Astrocyte (in vitro differentiated cells and primary cell): ENCODE measurements around the gene GSKIP. TPM values are rescaled to one million over a fixed set of nuclear protein-coding genes. Genes with fewer than 3 reads are reported as not detected.

ENCODE experiments used
- DNase-seq: peaks from one replicate; pipeline ENCODE4 v3.0.0-alpha.2; 2010; ENCODE audit warnings: low read depth
- FAIRE-seq: peaks from 2 replicates; lab custom pipeline; 2011; peaks lifted over from hg19 to GRCh38; lab: Jason Lieb, UNC
- H2AFZ ChIP-seq: 2 replicates; pipeline ENCODE4 v1.6.0; 2012; ENCODE audit warnings: low read depth, low read length, inconsistent platforms
- H3K27ac ChIP-seq: 2 replicates; pipeline ENCODE4 v1.5.1; 2011; ENCODE audit warnings: low read depth, low read length, inconsistent platforms
- H3K27me3 ChIP-seq: 2 replicates; pipeline ENCODE4 v1.6.0; 2011; ENCODE audit warnings: low read length, inconsistent platforms; ENCODE audit not compliant: insufficient read depth
- H3K36me3 ChIP-seq: 2 replicates; pipeline ENCODE4 v1.5.1; 2011; ENCODE audit warnings: low read length, inconsistent platforms; ENCODE audit not compliant: insufficient read depth
- H3K4me1 ChIP-seq: 2 replicates; pipeline ENCODE4 v1.5.1; 2011; ENCODE audit warnings: low read length, inconsistent platforms; ENCODE audit not compliant: insufficient read depth
- H3K4me2 ChIP-seq: 2 replicates; pipeline ENCODE4 v1.6.0; 2012; ENCODE audit warnings: low read length, inconsistent platforms
- H3K4me3 ChIP-seq: 2 replicates; pipeline ENCODE4 v1.5.1; 2011; ENCODE audit warnings: low read depth, mild to moderate bottlenecking, low read length, inconsistent platforms; ENCODE audit not compliant: insufficient read depth
- H3K79me2 ChIP-seq: 2 replicates; pipeline ENCODE4 v1.6.0; 2012; ENCODE audit warnings: mild to moderate bottlenecking, low read length, inconsistent platforms; ENCODE audit not compliant: insufficient read depth
- H3K9ac ChIP-seq: 2 replicates; pipeline ENCODE4 v1.6.0; 2012; ENCODE audit warnings: mild to moderate bottlenecking, low read length, inconsistent platforms
- H3K9me3 ChIP-seq: 2 replicates; pipeline ENCODE4 v1.5.1; 2012; ENCODE audit warnings: low read depth, mild to moderate bottlenecking, low read length, inconsistent platforms; ENCODE audit not compliant: insufficient read depth
- H4K20me1 ChIP-seq: 2 replicates; pipeline ENCODE4 v1.6.0; 2012; ENCODE audit warnings: low read length, inconsistent platforms; ENCODE audit not compliant: insufficient read depth
- H3K27ac Mint-ChIP-seq: one replicate; pipeline ENCODE4 v1.8.0; 2021; ENCODE audit warnings: mild to moderate bottlenecking, mixed read lengths; ENCODE audit not compliant: unreplicated experiment
- H3K27me3 Mint-ChIP-seq: one replicate; pipeline ENCODE4 v1.8.0; 2021; ENCODE audit warnings: low read depth, mixed read lengths; ENCODE audit not compliant: unreplicated experiment
- H3K36me3 Mint-ChIP-seq: one replicate; pipeline ENCODE4 v1.8.0; 2021; ENCODE audit warnings: low read depth, mixed read lengths; ENCODE audit not compliant: unreplicated experiment
- H3K4me1 Mint-ChIP-seq: one replicate; pipeline ENCODE4 v1.8.0; 2021; ENCODE audit warnings: low read depth, mixed read lengths; ENCODE audit not compliant: unreplicated experiment
- H3K4me3 Mint-ChIP-seq: one replicate; pipeline ENCODE4 v1.8.0; 2021; ENCODE audit warnings: mild to moderate bottlenecking, moderate library complexity, mixed read lengths; ENCODE audit not compliant: unreplicated experiment
- H3K9me3 Mint-ChIP-seq: one replicate; pipeline ENCODE4 v1.8.0; 2021; ENCODE audit warnings: mild to moderate bottlenecking, mixed read lengths; ENCODE audit not compliant: unreplicated experiment
- EZH2 ChIP-seq: IDR thresholded peaks from 2 replicates; pipeline ENCODE4 v1.6.1; 2012; ENCODE audit warnings: mild to moderate bottlenecking, low read length, inconsistent platforms; ENCODE audit not compliant: insufficient read depth
- total RNA-seq: library from RNA; stranded (reverse); gene quantifications from 2 replicates; pipeline ENCODE4 v1.2.1, GENCODE V29; 2021
- TF ChIP-seq, protein P1 (sequence below): IDR thresholded peaks from 2 replicates; pipeline ENCODE4 v1.5.1; 2011; ENCODE audit warnings: low read depth, mild to moderate bottlenecking, inconsistent platforms, low read length, moderate library complexity; ENCODE audit not compliant: insufficient read depth

GSKIP gene
- total RNA-seq, 1 donor from 2014 or later, result 22.7 TPM

DNA sequence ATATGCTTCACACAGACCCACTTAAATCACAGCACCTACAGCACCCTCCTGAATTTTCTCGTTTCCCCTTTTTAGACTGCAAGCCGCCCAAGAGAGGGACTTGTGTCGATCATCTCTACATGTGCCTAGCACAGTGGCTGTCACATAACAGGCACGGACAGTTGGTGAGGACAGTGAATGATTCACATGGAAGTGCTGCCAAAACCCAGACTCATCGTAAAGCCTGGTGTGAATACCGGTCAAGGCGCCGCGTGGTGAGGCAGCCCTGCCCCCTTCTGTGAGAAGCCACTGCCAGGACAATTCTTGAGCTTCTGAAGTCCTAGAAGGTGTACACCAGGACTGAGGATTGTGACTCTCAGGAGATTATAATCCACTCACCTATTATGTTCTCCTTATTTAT, 44.5 kb upstream of the GSKIP start:
- Histone ChIP-seq H3K36me3 (peaks cover 13% of the 10 kb centered on the region), H3K9me3 (no peaks in the 10 kb centered on the region), H3K4me3 (no peak overlapping the region), H2AFZ (no peak overlapping the region), H3K27me3 (no peaks in the 10 kb centered on the region), H3K9ac (no peak overlapping the region), H3K79me2 (no peaks in the 10 kb centered on the region), H3K4me2 (no peak overlapping the region), H3K27ac (no peak overlapping the region), H4K20me1 (no peaks in the 10 kb centered on the region), H3K4me1 (no peaks in the 10 kb centered on the region)
- no peak for TF ChIP-seq EZH2
- TF ChIP-seq, protein P1, sequence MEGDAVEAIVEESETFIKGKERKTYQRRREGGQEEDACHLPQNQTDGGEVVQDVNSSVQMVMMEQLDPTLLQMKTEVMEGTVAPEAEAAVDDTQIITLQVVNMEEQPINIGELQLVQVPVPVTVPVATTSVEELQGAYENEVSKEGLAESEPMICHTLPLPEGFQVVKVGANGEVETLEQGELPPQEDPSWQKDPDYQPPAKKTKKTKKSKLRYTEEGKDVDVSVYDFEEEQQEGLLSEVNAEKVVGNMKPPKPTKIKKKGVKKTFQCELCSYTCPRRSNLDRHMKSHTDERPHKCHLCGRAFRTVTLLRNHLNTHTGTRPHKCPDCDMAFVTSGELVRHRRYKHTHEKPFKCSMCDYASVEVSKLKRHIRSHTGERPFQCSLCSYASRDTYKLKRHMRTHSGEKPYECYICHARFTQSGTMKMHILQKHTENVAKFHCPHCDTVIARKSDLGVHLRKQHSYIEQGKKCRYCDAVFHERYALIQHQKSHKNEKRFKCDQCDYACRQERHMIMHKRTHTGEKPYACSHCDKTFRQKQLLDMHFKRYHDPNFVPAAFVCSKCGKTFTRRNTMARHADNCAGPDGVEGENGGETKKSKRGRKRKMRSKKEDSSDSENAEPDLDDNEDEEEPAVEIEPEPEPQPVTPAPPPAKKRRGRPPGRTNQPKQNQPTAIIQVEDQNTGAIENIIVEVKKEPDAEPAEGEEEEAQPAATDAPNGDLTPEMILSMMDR, result no peak
- DNase-seq, result no peak
- Mint-ChIP-seq H3K27me3 (no peaks in the 10 kb centered on the region), H3K4me3 (no peak overlapping the region), H3K9me3 (no peaks in the 10 kb centered on the region), H3K4me1 (no peaks in the 10 kb centered on the region), H3K27ac (no peak overlapping the region), H3K36me3 (peaks cover 9% of the 10 kb centered on the region)
- FAIRE-seq, result no peak

DNA sequence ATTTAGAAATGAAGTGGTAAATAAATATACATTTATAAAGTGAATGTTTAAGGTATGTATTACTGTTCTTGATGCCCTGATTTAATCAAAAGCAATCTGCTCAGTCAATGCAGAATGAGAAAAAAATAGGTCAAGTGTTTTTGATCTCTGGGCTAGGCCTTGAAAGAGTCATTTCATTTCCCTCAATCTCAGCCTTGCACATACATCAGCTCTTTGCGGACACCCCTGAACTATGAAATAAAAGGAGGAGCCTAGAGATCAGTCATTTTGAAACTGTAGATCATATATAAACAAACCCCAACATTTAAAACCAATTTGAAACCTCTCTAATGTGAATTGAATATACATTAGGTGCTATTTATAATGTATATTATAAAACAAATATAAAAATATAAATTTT, 42.7 kb upstream of the GSKIP start:
- no peaks in the 10 kb centered on the region for H3K79me2 ChIP-seq
- H3K27me3 Mint-ChIP-seq, result no peaks in the 10 kb centered on the region
- no peak overlapping the region for H3K27ac ChIP-seq
- H3K4me1 ChIP-seq, result no peaks in the 10 kb centered on the region
- no peaks in the 10 kb centered on the region for H3K4me1 Mint-ChIP-seq
- no peak for TF ChIP-seq EZH2
- TF ChIP-seq, protein P1, result no peak
- no peaks in the 10 kb centered on the region for H3K27me3 ChIP-seq
- peaks cover 6% of the 10 kb centered on the region for H3K36me3 Mint-ChIP-seq
- no peaks in the 10 kb centered on the region for H3K9me3 Mint-ChIP-seq
- H3K4me3 Mint-ChIP-seq, result no peak overlapping the region
- H3K36me3 ChIP-seq, result peaks cover 21% of the 10 kb centered on the region
- H2AFZ ChIP-seq, result no peak overlapping the region
- H3K4me3 ChIP-seq, result no peak overlapping the region
- FAIRE-seq, result no peak
- H3K9me3 ChIP-seq, result no peaks in the 10 kb centered on the region
- DNase-seq, result no peak
- H4K20me1 ChIP-seq, result no peaks in the 10 kb centered on the region
- H3K9ac ChIP-seq, result no peak overlapping the region
- no peak overlapping the region for H3K27ac Mint-ChIP-seq
- no peak overlapping the region for H3K4me2 ChIP-seq

DNA sequence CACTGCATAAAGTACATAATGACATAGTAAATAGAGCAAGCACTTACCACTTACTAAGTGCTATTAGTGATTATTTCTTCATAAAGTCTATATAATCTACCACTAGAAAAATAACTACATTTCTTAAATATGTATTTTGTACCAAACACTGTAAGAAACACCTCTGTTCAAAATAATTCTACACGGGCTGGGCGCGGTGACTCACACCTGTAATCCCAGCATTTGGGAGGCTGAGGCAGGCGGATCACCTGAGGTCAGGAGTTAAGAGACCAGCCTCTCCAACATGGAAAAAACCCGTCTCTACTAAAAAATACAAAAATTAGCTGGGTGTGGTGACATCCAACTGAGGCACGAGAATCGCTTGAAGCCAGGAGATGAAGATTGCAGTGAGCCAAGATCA, 39.1 kb upstream of the GSKIP start:
- no peaks in the 10 kb centered on the region for H3K27me3 ChIP-seq
- no peak overlapping the region for H3K9ac ChIP-seq
- no peaks in the 10 kb centered on the region for H3K9me3 ChIP-seq
- no peaks in the 10 kb centered on the region for H3K4me1 ChIP-seq
- H3K79me2 ChIP-seq, result no peaks in the 10 kb centered on the region
- no peaks in the 10 kb centered on the region for H3K27me3 Mint-ChIP-seq
- H3K4me3 ChIP-seq, result no peak overlapping the region
- no peak overlapping the region for H3K4me2 ChIP-seq
- H4K20me1 ChIP-seq, result no peaks in the 10 kb centered on the region
- H3K36me3 Mint-ChIP-seq, result no peaks in the 10 kb centered on the region
- H3K36me3 ChIP-seq, result peaks cover 19% of the 10 kb centered on the region
- H2AFZ ChIP-seq, result no peak overlapping the region
- no peaks in the 10 kb centered on the region for H3K9me3 Mint-ChIP-seq
- no peaks in the 10 kb centered on the region for H3K4me1 Mint-ChIP-seq
- no peak overlapping the region for H3K4me3 Mint-ChIP-seq
- H3K27ac Mint-ChIP-seq, result no peak overlapping the region
- TF ChIP-seq, protein P1, result no peak
- no peak for TF ChIP-seq EZH2
- H3K27ac ChIP-seq, result no peak overlapping the region
- DNase-seq (no peak), FAIRE-seq (no peak)
